Epidermal melanocyte (primary cell): ENCODE results near the gene ISG20L2.
"Not testable (repeated sequence)": the region's sequence is repeated elsewhere in the genome, so short reads cannot be mapped to it uniquely, and the experiment has no call there.

Source experiments
- DNase-seq: peaks from one replicate; pipeline ENCODE4 v3.0.0; 2011; ENCODE audit warnings: low spot score; ENCODE audit not compliant: insufficient read length

The ISG20L2 gene

GRCh38 chr1:156728599-156729462 lies at the start of gene ISG20L2:
TSS of gene ISG20L2 (minus strand) at chr1:156728766. CDS start at chr1:156727652, 1,114 bp downstream.
- peak; percentile 92 for DNase-seq

- no peak for DNase-seq
Observed at GRCh38 chr1:156777573-156777972, 49.0 kb upstream of the ISG20L2 start.

GRCh38 chr1:156776942-156777341 lies 48.4 kb upstream of the ISG20L2 start:
- no peak for DNase-seq

GRCh38 chr1:156775799-156776198 lies 47.2 kb upstream of the ISG20L2 start:
- DNase-seq: no peak

GRCh38 chr1:156773607-156774006 lies 45.0 kb upstream of the ISG20L2 start:
- DNase-seq: no peak

GRCh38 chr1:156772728-156773497 lies 44.3 kb upstream of the ISG20L2 start:
- DNase-seq: no peak

GRCh38 chr1:156772222-156772621 lies 43.7 kb upstream of the ISG20L2 start:
- no peak for DNase-seq

- no peak for DNase-seq
Observed at GRCh38 chr1:156768610-156769295, 40.2 kb upstream of the ISG20L2 start.

- DNase-seq: no peak
Observed at GRCh38 chr1:156767879-156768604, 39.5 kb upstream of the ISG20L2 start.

GRCh38 chr1:156767101-156767878 lies 38.7 kb upstream of the ISG20L2 start, which contains the start of gene PRCC:
TSS of gene PRCC (plus strand) at chr1:156767535. CDS start at chr1:156767772, 237 bp downstream.
- DNase-seq: peak; percentile 94

GRCh38 chr1:156766298-156767100 lies 37.9 kb upstream of the ISG20L2 start:
- DNase-seq: no peak

GRCh38 chr1:156765666-156766065 lies 37.1 kb upstream of the ISG20L2 start:
- no peak for DNase-seq

- DNase-seq: not testable (repeated sequence)
Observed at GRCh38 chr1:156765136-156765535, 36.6 kb upstream of the ISG20L2 start.

GRCh38 chr1:156760796-156761104 lies 32.2 kb upstream of the ISG20L2 start:
- DNase-seq: no peak

- no peak for DNase-seq
Observed at GRCh38 chr1:156760092-156760795, 31.7 kb upstream of the ISG20L2 start.

- not testable (repeated sequence) for DNase-seq
Observed at GRCh38 chr1:156757572-156758253, 29.1 kb upstream of the ISG20L2 start.

- no peak for DNase-seq
Observed at GRCh38 chr1:156756355-156756754, 27.8 kb upstream of the ISG20L2 start.

GRCh38 chr1:156755527-156755950 lies 27.0 kb upstream of the ISG20L2 start:
- DNase-seq: no peak
